Measurements from ENCODE around the gene CCT3. TPM values are rescaled to one million over a fixed set of nuclear protein-coding genes. Genes with fewer than 3 reads are reported as not detected.
A peak's percentile ranks its signal among the peaks of the same experiment; 100 is the strongest.

The CCT3 gene
- total RNA-seq, 1 donor from 2014 or later: 301 TPM

- no peak for DNase-seq (ENCODE audit: extremely low spot score, unreplicated experiment)
- Mint-ChIP-seq H3K9me3 (no peaks in the 10 kb centered on the region), H3K4me1 (ENCODE audit: unreplicated experiment) (peaks cover 9% of the 10 kb centered on the region), H3K36me3 (no peaks in the 10 kb centered on the region), H3K27ac (no peak overlapping the region), H3K27me3 (peaks cover 66% of the 10 kb centered on the region), H3K4me3 (peak overlapping the region; percentile 41)
- TF ChIP-seq CTCF (conservative IDR thresholded peaks at IDR 0.05): no peak
Measured at GRCh38 chr1:156367383-156368156, 29.5 kb upstream of the CCT3 start.

GRCh38 chr1:156366378-156367166, 28.5 kb upstream of the CCT3 start:
- DNase-seq (ENCODE audit: extremely low spot score, unreplicated experiment): no peak
- Mint-ChIP-seq H3K4me1 (ENCODE audit: unreplicated experiment) (peaks cover 9% of the 10 kb centered on the region), H3K27ac (no peak overlapping the region), H3K27me3 (peaks cover 56% of the 10 kb centered on the region), H3K36me3 (no peaks in the 10 kb centered on the region), H3K9me3 (no peaks in the 10 kb centered on the region), H3K4me3 (no peak overlapping the region)
- TF ChIP-seq CTCF (conservative IDR thresholded peaks at IDR 0.05): no peak

- Mint-ChIP-seq H3K9me3 (no peaks in the 10 kb centered on the region), H3K4me3 (no peak overlapping the region), H3K27me3 (peaks cover 49% of the 10 kb centered on the region), H3K27ac (no peak overlapping the region), H3K36me3 (no peaks in the 10 kb centered on the region), H3K4me1 (ENCODE audit: unreplicated experiment) (peaks cover 9% of the 10 kb centered on the region)
- TF ChIP-seq CTCF (conservative IDR thresholded peaks at IDR 0.05): no peak
- no peak for DNase-seq (ENCODE audit: extremely low spot score, unreplicated experiment)
Measured at GRCh38 chr1:156365754-156366153, 27.7 kb upstream of the CCT3 start.

GRCh38 chr1:156360534-156360933, 22.4 kb upstream of the CCT3 start:
- Mint-ChIP-seq H3K4me3 (no peak overlapping the region), H3K9me3 (no peaks in the 10 kb centered on the region), H3K36me3 (no peaks in the 10 kb centered on the region), H3K4me1 (ENCODE audit: unreplicated experiment) (peaks cover 6% of the 10 kb centered on the region), H3K27me3 (peaks cover 63% of the 10 kb centered on the region), H3K27ac (no peak overlapping the region)
- TF ChIP-seq CTCF (conservative IDR thresholded peaks at IDR 0.05): no peak
- no peak for DNase-seq (ENCODE audit: extremely low spot score, unreplicated experiment)

- peak; percentile 29 for TF ChIP-seq CTCF (conservative IDR thresholded peaks at IDR 0.05)
- DNase-seq (ENCODE audit: extremely low spot score, unreplicated experiment): no peak
- Mint-ChIP-seq H3K4me3 (no peak overlapping the region), H3K9me3 (no peaks in the 10 kb centered on the region), H3K27me3 (peaks cover 60% of the 10 kb centered on the region), H3K27ac (no peak overlapping the region), H3K4me1 (ENCODE audit: unreplicated experiment) (peaks cover 6% of the 10 kb centered on the region), H3K36me3 (no peaks in the 10 kb centered on the region)
Measured at GRCh38 chr1:156359973-156360372, 21.9 kb upstream of the CCT3 start.

All from type B pancreatic cell (in vitro differentiated cells).